HG03066 (cell line): ENCODE data around the gene NPEPL1.

ENCODE experiments used
- ATAC-seq: cut with Tn5 transposase; IDR thresholded peaks from one replicate; pipeline ENCODE4 v1.9.1; 2021; ENCODE audit warnings: low read depth; ENCODE audit not compliant: unreplicated experiment

The NPEPL1 gene

DNA sequence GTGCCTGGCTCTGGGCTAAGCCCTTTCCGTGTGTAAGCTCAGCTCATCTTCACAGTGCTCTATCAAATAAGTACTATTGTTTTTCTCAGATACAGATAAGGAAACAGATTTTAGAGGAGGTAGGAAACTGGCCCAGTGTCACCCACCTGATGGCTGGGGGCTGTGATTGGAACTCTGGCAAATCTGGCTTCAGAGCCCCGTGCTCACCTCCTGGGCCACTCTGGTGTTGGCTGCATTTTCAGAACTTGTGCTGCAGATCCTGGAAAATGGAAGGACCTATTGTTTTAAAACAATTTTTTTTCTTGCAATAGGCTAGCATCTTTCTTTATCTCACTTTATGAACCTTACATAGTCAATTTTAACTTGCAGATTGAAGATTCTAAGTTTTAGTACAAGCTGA, 35.8 kb upstream of the NPEPL1 start:
- ATAC-seq: no peak

DNA sequence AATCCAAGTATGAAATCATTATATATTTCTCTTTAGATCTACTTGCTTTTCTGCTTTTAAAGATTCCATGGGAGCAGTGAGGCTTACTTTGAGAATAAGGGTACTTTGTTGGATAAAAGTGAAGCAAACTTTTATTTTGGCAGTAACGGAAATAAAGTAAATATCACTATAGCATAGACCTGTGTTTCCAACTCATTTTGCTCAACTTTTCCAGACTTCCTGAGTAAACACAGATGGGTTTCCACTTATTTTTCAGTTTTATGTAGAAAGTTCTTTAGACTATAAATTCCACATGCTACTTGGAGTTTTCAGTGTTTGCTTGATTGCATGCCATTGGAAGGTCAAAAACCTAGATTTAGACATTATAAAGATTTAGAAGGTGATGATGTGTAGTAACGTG, 35.3 kb upstream of the NPEPL1 start:
- ATAC-seq: no peak

GRCh38 chr20:58657986-58658385, 34.6 kb upstream of the NPEPL1 start:
- ATAC-seq: no peak

- no peak for ATAC-seq
These were observed 33.8 kb upstream of the NPEPL1 start for GRCh38 chr20:58658760-58659159.

DNA sequence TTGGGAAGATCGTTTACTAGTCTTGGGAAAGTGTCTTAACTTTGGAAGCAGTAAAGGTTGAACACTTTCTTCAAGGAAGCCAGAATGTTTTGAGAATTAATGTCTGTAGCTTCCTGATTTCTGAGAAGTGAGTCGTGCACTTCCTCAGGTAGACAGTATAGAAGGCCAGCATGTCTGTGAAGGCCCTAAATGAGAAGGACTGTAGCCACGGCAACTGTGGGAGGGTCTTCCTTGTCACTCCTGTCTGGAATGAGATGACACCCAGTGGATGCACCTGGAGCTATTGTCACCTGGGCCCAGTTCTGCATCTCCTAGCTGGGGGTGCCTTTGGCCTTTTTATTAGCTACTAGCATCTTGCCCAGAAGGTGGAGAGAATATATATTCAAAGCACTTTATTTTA, 32.8 kb upstream of the NPEPL1 start:
- ATAC-seq: no peak

- ATAC-seq: no peak
These were observed 31.6 kb upstream of the NPEPL1 start for GRCh38 chr20:58660855-58661597.

DNA sequence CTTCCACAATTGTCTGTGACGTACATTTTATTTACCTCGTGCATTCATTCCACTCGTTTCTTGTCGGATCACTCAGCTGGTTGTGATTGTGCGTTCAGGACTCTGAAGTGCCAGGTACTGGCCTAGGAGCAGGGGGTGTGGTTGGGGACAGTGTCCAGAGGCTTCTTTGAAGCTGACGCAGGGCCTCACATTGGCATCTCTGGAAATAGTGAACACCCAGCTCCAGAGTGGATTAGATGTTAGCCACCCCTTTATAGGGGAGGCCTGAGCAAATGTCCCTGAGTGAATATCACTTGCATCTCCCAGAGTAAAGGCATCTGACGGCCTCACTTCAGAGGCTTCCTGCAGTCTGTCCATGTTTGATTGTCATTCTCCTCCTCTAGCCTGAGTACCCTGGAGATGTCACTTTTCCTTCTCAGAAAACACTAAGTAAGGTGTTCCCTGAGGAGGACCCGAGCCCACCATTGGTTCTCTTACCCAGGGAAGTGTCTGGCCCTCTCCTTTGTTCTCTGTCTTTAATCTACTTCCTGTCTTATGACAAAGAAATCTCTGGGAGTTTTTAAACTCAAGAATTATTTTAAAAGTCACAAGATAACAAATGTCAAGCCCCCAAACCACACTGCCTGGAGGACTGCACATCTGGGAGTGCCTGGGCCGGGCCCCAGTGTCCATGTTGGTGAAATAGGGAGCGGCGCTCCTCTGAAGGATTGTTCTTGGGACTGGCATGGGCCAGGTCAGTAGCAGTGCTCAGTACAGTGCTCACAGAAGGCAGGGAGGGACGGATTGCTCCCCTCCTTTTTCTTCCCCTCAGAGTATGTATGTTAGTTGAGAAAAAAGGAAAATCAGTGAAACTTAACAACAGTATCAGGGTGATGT, 30.8 kb upstream of the NPEPL1 start:
- ATAC-seq: no peak

- no peak for ATAC-seq
These were observed 28.3 kb upstream of the NPEPL1 start for GRCh38 chr20:58664331-58664730.

GRCh38 chr20:58664883-58665282, 27.7 kb upstream of the NPEPL1 start:
- no peak for ATAC-seq

DNA sequence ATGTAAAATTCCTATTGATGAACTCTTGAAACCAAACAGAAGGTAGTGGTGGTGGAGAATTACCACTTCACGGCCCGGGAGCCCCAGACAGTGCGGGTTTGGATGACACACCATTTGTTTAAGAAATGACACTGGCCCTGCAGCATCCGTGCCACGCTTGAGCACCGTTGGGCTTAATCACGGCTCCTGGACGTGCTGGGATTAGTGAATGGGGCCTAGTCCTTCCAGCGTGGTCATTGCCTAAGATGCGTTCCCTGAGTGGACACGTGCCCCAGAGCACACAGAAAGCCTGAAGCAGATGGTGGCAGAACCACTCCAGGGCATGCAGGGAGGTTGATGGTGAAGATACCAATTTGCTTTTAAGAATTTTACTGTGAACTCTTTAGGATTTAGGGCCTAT, 27.0 kb upstream of the NPEPL1 start:
- no peak for ATAC-seq

DNA sequence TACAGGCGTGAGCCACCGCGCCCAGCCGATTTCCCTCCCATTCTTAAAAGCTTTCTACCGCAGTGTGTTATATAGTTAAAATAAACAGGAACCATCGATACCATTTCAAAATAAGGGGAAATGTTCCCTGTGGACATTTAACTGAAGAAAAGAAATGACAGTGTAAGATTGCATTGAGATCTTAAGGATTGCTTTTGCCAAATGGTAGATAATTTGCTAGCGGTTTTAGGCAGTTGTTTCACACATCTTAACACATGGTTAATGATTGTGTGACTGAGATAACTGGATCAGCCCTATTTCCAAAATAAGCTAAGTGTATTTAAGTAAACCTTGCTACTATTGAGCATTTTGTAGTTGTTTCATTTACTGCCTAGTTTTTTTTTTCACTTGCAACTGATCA, 25.9 kb upstream of the NPEPL1 start:
- no peak for ATAC-seq

GRCh38 chr20:58667975-58668374, 24.6 kb upstream of the NPEPL1 start:
- ATAC-seq: no peak

DNA sequence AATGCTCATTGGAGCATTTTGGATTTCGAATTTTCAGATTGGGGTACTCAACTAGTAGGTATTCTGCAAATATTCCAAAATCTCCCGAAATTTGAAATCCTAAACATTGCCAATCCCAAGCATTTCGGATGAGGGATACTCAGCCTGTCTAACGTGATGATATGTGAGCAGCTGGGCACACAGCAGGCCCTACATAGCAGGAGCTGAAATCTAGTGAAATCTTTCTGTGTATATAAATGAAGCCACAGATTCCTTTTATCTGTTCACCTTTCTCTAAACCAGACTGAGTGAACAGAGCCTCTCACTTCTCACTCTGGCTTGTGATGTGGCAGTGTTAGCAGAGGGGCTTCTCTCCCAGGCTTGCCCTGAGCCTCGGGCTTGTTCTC, 23.7 kb upstream of the NPEPL1 start:
- ATAC-seq: no peak

GRCh38 chr20:58669287-58670006, 23.2 kb upstream of the NPEPL1 start:
- ATAC-seq: no peak

DNA sequence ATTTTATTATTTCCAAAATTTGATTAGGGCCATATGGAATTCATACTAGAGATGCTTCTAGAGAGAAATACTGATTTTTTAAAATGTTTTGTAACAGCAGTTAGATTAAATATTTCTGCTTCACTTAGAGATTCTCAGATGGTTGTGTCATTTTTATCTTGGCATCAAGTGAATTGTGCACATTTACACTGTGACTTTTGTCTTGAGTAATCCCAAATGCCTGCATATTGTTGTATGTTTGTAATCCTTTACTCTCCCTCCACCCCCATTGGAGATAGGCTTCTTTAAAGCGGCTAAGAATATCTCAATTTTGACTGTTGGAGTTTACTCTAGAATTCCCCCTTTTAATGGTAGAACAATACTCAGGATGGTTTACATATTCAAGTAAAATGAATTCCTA, 22.5 kb upstream of the NPEPL1 start:
- ATAC-seq: no peak

GRCh38 chr20:58670659-58671058, 21.9 kb upstream of the NPEPL1 start:
- no peak for ATAC-seq

- ATAC-seq: no peak
These were observed 19.5 kb upstream of the NPEPL1 start for GRCh38 chr20:58673119-58673518.

DNA sequence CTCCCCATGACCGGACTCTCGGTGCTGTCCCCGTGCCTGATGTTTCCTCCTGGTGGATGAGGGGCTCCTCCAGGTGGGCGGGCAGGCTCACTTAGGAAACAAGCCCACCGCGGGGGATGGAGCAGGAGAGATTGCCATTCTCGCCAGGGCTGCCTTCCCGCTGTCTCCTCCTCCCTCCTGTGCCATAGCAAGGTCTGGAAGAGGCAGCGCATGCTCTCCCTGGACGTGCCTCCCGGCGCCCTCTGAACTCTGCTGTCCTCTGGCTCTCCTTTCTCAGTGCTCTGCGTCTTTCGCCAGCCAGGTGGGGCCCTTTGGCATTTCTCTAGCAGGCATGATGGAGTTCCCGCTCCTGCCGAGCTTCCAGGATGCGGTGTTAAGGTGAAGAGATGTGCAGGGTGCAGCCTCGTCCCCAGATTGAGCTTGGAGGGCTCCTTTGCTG, 17.4 kb upstream of the NPEPL1 start:
- no peak for ATAC-seq

GRCh38 chr20:58675641-58676040, 17.0 kb upstream of the NPEPL1 start:
- no peak for ATAC-seq

GRCh38 chr20:58676161-58676560, 16.4 kb upstream of the NPEPL1 start:
- no peak for ATAC-seq

DNA sequence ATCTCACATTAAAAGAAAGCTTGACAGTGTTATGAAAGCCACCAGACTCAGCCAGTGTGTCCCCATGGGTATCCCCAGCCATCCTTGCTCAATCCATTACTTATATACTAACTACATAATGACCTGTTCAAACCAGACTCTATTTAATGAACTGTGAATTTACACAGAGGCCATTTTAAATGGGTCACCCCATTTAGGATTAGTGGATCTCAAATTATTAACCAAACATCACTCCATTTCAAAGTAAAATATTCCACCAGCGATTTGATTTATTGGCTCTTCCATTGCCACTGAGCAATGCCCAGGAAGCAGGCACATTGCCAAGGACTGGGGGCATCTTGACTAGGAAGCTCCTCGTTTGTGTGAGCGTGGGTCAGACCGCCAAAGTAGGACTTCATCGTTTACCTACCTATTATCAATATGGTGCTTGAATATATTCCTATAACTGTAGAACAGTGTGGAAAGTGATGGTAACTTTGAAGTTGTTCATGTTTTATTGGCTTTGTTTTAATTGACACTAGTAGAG, 15.5 kb upstream of the NPEPL1 start:
- no peak for ATAC-seq
